ENCODE measurements around the gene NPB. TPM values are rescaled to one million over a fixed set of nuclear protein-coding genes. Genes with fewer than 3 reads are reported as not detected.

The NPB gene
- total and polyA plus RNA-seq, 2 of the 8 experiments (the other 6 are each of a cell fraction or from before 2014, with no cell fraction given): 1.5 to 2.5 TPM

DNA sequence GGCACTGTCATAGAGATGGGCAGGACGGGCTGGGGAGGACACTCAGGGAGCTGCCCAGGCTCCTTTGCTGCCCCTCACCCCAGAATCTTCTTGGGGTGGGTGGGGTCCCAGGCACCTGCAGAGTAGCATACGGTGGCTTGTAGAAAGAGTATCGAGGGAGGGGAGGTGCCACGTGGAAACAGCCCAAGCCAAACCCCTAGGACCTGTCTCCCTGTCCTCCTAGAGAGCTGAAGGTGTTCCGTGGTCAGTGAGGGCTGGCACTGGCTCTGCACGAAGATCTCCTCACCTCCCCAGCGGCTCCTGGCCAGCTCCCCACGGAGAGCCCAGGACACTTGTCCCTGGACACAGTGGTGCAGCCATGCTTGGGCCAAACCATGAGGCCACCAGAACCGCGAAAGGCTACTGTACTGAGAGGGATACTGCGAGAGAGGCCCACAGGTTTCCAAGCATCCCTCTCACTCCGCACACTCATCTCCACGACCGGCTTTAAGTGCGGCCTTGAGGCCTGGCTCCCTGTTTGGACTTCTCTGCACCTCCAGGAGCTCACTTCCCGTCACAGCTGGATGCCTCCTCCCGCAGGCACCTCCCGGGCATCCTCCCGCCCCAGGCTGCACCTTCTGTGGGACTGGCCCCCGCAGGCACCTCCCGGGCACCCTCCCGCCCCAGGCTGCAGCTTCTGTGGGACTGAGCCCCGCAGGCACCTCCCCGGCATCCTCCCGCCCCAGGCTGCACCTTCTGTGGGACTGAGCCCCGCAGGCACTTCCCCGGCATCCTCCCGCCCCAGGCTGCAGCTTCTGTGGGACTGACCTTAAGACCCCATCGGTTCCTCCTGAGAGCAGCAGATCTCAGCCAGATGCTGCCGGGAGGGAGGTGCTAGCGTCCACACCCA is 27.5 kb downstream of the NPB start:
- Histone ChIP-seq H3K79me1 (ENCODE audit: low read depth, low read length) (peaks cover 15% of the 10 kb centered on the region), H2BK12ac (ENCODE audit: low read depth, low read length) (no peak overlapping the region), H3K4ac (replicated peaks; ENCODE audit: insufficient read length, low read depth, low read length) (no peak overlapping the region), H2BK20ac (ENCODE audit: low read length) (no peak overlapping the region), H3K56ac (replicated peaks; ENCODE audit: insufficient read length, low read depth, low read length) (no peak overlapping the region), H4K8ac (ENCODE audit: extremely low read depth, insufficient read depth, low read length) (no peak overlapping the region), H4K5ac (ENCODE audit: insufficient read length, low read depth, low read length) (no peak overlapping the region), H2AK5ac (ENCODE audit: low read depth, low read length) (no peak overlapping the region), H3K9ac (replicated peaks in 1 of 4; ENCODE audit: extremely low read depth in 1 of 4, low read depth in 3 of 4, low read length in 3 of 4) (no peak overlapping the region), H3K27ac (ENCODE audit: low read depth, low read length) (no peak overlapping the region), H3K4me3 (ENCODE audit: extremely low read depth in 1 of 4, insufficient read depth in 2 of 4, low read depth in 3 of 4, low read length in 4 of 4) (peak overlapping the region in 1 of 4 experiments; percentile 78; a peak in 2 of 8 replicates), H3K23me2 (ENCODE audit: low read depth, low read length) (peaks cover 15% of the 10 kb centered on the region; the same call in 1 of the 2 replicates), H2BK5ac (ENCODE audit: low read depth, low read length) (no peak overlapping the region), H3K18ac (ENCODE audit: extremely low read depth, low read length) (no peak overlapping the region), H2BK120ac (replicated peaks; ENCODE audit: low read depth, low read length) (no peak overlapping the region), H3K9me3 (ENCODE audit: insufficient read depth in 2 of 2, low read depth in 1 of 2, low read length in 1 of 2) (no peaks in the 10 kb centered on the region), H4K20me1 (replicated peaks in 1 of 2; ENCODE audit: control insufficient read depth in 1 of 2, insufficient read depth in 2 of 2, low read length in 2 of 2) (peaks cover 13 to 25% of the 10 kb centered on the region in 2 experiments), H3K4me1 (replicated peaks in 1 of 4; ENCODE audit: control insufficient read depth in 3 of 4, insufficient read depth in 4 of 4, low read length in 3 of 4) (peaks cover 0 to 22% (median 15%) of the 10 kb centered on the region in 4 experiments; a peak in 6 of 7 replicates), H2BK15ac (ENCODE audit: low read length) (no peak overlapping the region), H3K14ac (ENCODE audit: insufficient read length) (no peak overlapping the region), H3K27me3 (replicated peaks in 1 of 4; ENCODE audit: control insufficient read depth in 3 of 4, extremely low read depth in 1 of 4, insufficient read depth in 3 of 4, low read length in 3 of 4) (peaks cover 0 to 12% (median 9%) of the 10 kb centered on the region in 4 experiments; a peak in 4 of 7 replicates), H3K23ac (ENCODE audit: insufficient read length) (no peak overlapping the region), H3K36me3 (ENCODE audit: control insufficient read depth in 2 of 4, insufficient read depth in 4 of 4, low read length in 3 of 4) (peaks cover 0 to 16% (median 3%) of the 10 kb centered on the region in 4 experiments; a peak in 5 of 8 replicates), H2AFZ (ENCODE audit: low read length) (no peak overlapping the region), H3K79me2 (ENCODE audit: control insufficient read depth in 1 of 2, insufficient read depth in 2 of 2, low read length in 2 of 2) (peaks cover 6 to 22% of the 10 kb centered on the region in 2 experiments; a peak in 3 of 4 replicates), H3K4me2 (ENCODE audit: insufficient read depth in 1 of 2, low read depth in 2 of 2, low read length in 2 of 2) (peak overlapping the region; percentile 79 to 94), H4K91ac (replicated peaks; ENCODE audit: insufficient read length, low read length) (no peak overlapping the region)
- FAIRE-seq: no peak
- WGBS, 2 experiments (ENCODE audit: extremely low coverage in 1 of 2, insufficient coverage in 1 of 2, insufficient read length in 1 of 2, insufficient replicate concordance in 2 of 2, low coverage in 1 of 2, low lambda C conversion rate in 2 of 2, missing lambda C conversion rate in 1 of 2): 90% methylated on average over 28 of the region's 31 CpGs; no CpG with 5 or more reads in 1 of the 2 experiments
- DNase-seq (ENCODE audit: low read depth in 1 of 2, low spot score in 2 of 2): no peak
- ChIA-PET CTCF (ENCODE audit: partially characterized antibody) (interaction anchor here (0.6 to 3.8 kb wide), 13 partner anchors 11 to 284 kb away, joined by 3 to 16 read pairs (median 4); partner anchors contain the start of gene NOTUM), POLR2A (ENCODE audit: partially characterized antibody) (interaction anchor here (0.9 to 14.6 kb wide), 13 partner anchors 8 to 220 kb away, joined by 3 to 150 read pairs (median 5); partner anchors contain the start of genes NPB, PCYT2, PYCR1 and SIRT7)
- TF ChIP-seq BCL11A (IDR thresholded peaks at IDR 0.05; ENCODE audit: low read depth in 2 of 2, low read length in 2 of 2) (no peak), POLR2A (IDR thresholded peaks at IDR 0.05; ENCODE audit: control extremely low read depth in 1 of 2, low read depth in 2 of 2, low read length in 2 of 2) (no peak)
